Measurements from ENCODE around the gene UGT1A6.

The UGT1A6 gene

GRCh38 chr2:233791883-233792329 is 99.2 kb downstream of the UGT1A6 start:
- Histone ChIP-seq H3K27me3 (ENCODE audit: insufficient read depth, poor library complexity, severe bottlenecking) (no peaks in the 10 kb centered on the region), H3K4me3 (replicated peaks; ENCODE audit: insufficient read depth, low read length) (no peak overlapping the region), H3K27ac (replicated peaks) (no peak overlapping the region)
- no peak for TF ChIP-seq SPI1 (IDR thresholded peaks at IDR 0.05; ENCODE audit: borderline replicate concordance, low read depth)
- TF ChIP-seq GABPA (IDR thresholded peaks at IDR 0.05; ENCODE audit: low read depth) = no peak
- TF ChIP-seq REST (IDR thresholded peaks at IDR 0.05; ENCODE audit: insufficient replicate concordance, low read depth) = no peak
- no peak for TF ChIP-seq POLR2AphosphoS5 (IDR thresholded peaks at IDR 0.05; ENCODE audit: low read depth)
- TF ChIP-seq CTCF (IDR thresholded peaks at IDR 0.05; ENCODE audit: insufficient read depth, low read length) = no peak
- no peak for DNase-seq (ENCODE audit: low read depth in 1 of 2, low spot score in 1 of 2)

GRCh38 chr2:233792720-233793119 is 100.0 kb downstream of the UGT1A6 start:
- Histone ChIP-seq H3K27me3 (ENCODE audit: insufficient read depth, poor library complexity, severe bottlenecking) (no peaks in the 10 kb centered on the region), H3K4me3 (replicated peaks; ENCODE audit: insufficient read depth, low read length) (no peak overlapping the region), H3K27ac (replicated peaks) (no peak overlapping the region)
- TF ChIP-seq REST (IDR thresholded peaks at IDR 0.05; ENCODE audit: insufficient replicate concordance, low read depth) (no peak), POLR2AphosphoS5 (IDR thresholded peaks at IDR 0.05; ENCODE audit: low read depth) (no peak), GABPA (IDR thresholded peaks at IDR 0.05; ENCODE audit: low read depth) (no peak), CTCF (IDR thresholded peaks at IDR 0.05; ENCODE audit: insufficient read depth, low read length) (no peak), SPI1 (IDR thresholded peaks at IDR 0.05; ENCODE audit: borderline replicate concordance, low read depth) (no peak)
- no peak for DNase-seq (ENCODE audit: low read depth in 1 of 2, low spot score in 1 of 2)

- no peak for TF ChIP-seq REST (IDR thresholded peaks at IDR 0.05; ENCODE audit: insufficient replicate concordance, low read depth)
- no peak for TF ChIP-seq GABPA (IDR thresholded peaks at IDR 0.05; ENCODE audit: low read depth)
- TF ChIP-seq POLR2AphosphoS5 (IDR thresholded peaks at IDR 0.05; ENCODE audit: low read depth) = no peak
- TF ChIP-seq CTCF (IDR thresholded peaks at IDR 0.05; ENCODE audit: insufficient read depth, low read length) = no peak
- no peak for TF ChIP-seq SPI1 (IDR thresholded peaks at IDR 0.05; ENCODE audit: borderline replicate concordance, low read depth)
- Histone ChIP-seq H3K4me3 (replicated peaks; ENCODE audit: insufficient read depth, low read length) (no peak overlapping the region), H3K27ac (replicated peaks) (no peak overlapping the region), H3K27me3 (ENCODE audit: insufficient read depth, poor library complexity, severe bottlenecking) (no peaks in the 10 kb centered on the region)
- no peak for DNase-seq (ENCODE audit: low read depth in 1 of 2, low spot score in 1 of 2)
Observed at GRCh38 chr2:233793465-233794127, 100.9 kb downstream of the UGT1A6 start.
